Suprapubic skin (tissue), 3 donors: ENCODE measurements around the gene LY6G6F.

Experiments
- CTCF ChIP-seq, 2 donors: fragments of 200-600 bp in 1 of 2; fragments of 450-650 bp in 1 of 2; sonication (generic) in 1 of 2; IDR thresholded peaks; one replicate each; pipeline ENCODE4 v1.5.1; 2016 to 2019; ENCODE audit warnings: antibody characterized with exemption in 2 of 2, mild to moderate bottlenecking in 1 of 2, moderate library complexity in 1 of 2
- POLR2AphosphoS5 ChIP-seq, 3 donors: sonication (generic); formaldehyde crosslinking; IDR thresholded peaks; one replicate each; pipeline ENCODE4 v1.6.1; 2017; ENCODE audit warnings: antibody characterized with exemption in 3 of 3

- no peak for TF ChIP-seq CTCF (IDR thresholded peaks at IDR 0.05)
- TF ChIP-seq POLR2AphosphoS5 (IDR thresholded peaks at IDR 0.05), result no peak
Observed at GRCh38 chr6:31677955-31678354, 28.7 kb upstream of the LY6G6F start.
